WTC11 (cell line): Measurements from ENCODE around the gene PDZRN3.

Experiments
- ATF1 ChIP-seq: sonication (generic); formaldehyde crosslinking; IDR thresholded peaks from 2 replicates; pipeline ENCODE4 v1.8.1; 2023; ENCODE audit warnings: mild to moderate bottlenecking, moderate library complexity, missing genetic modification reagents
- FOXJ3 ChIP-seq: sonication (generic); formaldehyde crosslinking; IDR thresholded peaks from 2 replicates; pipeline ENCODE4 v1.9.0; 2021; ENCODE audit warnings: missing genetic modification reagents, mild to moderate bottlenecking, borderline replicate concordance
- IRF1 ChIP-seq: sonication (generic); formaldehyde crosslinking; IDR thresholded peaks from 2 replicates; pipeline ENCODE4 v1.8.0; 2023; ENCODE audit warnings: missing genetic modification reagents
- NR1H2 ChIP-seq: sonication (generic); formaldehyde crosslinking; IDR thresholded peaks from 2 replicates; pipeline ENCODE4 v1.9.0; 2021; ENCODE audit warnings: mild to moderate bottlenecking, moderate library complexity, missing genetic modification reagents
- ZNF317 ChIP-seq: sonication (generic); formaldehyde crosslinking; IDR thresholded peaks from 2 replicates; pipeline ENCODE4 v1.8.1; 2023; ENCODE audit warnings: low read depth, mild to moderate bottlenecking, moderate library complexity, missing genetic modification reagents, borderline replicate concordance
- ZNF425 ChIP-seq: fragments of 250-450 bp; sonication (Bioruptor Pico); conservative IDR thresholded peaks from 2 replicates; pipeline ENCODE4 v1.9.0; 2021; ENCODE audit warnings: mild to moderate bottlenecking
- TF ChIP-seq, protein P1 (sequence below): fragments of 200-600 bp; IDR thresholded peaks from 2 replicates; pipeline ENCODE4 v1.8.0; 2022; ENCODE audit warnings: antibody characterized with exemption
- TF ChIP-seq, protein P2 (sequence below): sonication (generic); formaldehyde crosslinking; IDR thresholded peaks from 2 replicates; pipeline ENCODE4 v1.8.1; 2023; ENCODE audit warnings: mild to moderate bottlenecking, moderate library complexity, missing genetic modification reagents
- TF ChIP-seq, protein P3 (sequence below): sonication (generic); formaldehyde crosslinking; IDR thresholded peaks from 2 replicates; pipeline ENCODE4 v1.8.1; 2023; ENCODE audit warnings: mild to moderate bottlenecking, missing genetic modification reagents
- TF ChIP-seq, protein P4 (sequence below): fragments of 250-450 bp; sonication (Bioruptor Pico); IDR thresholded peaks from 2 replicates; pipeline ENCODE4 v2.1.2; 2022; ENCODE audit warnings: mild to moderate bottlenecking, moderate library complexity
- TF ChIP-seq, protein P5 (sequence below): sonication (generic); formaldehyde crosslinking; IDR thresholded peaks from 2 replicates; pipeline ENCODE4 v1.8.1; 2022; ENCODE audit warnings: low read depth, mild to moderate bottlenecking, moderate library complexity, missing genetic modification reagents, borderline replicate concordance
- TF ChIP-seq, protein P6 (sequence below): sonication (generic); formaldehyde crosslinking; IDR thresholded peaks from 2 replicates; pipeline ENCODE4 v1.8.0; 2022; ENCODE audit warnings: mild to moderate bottlenecking, missing genetic modification reagents

GRCh38 chr3:73535137-73535536, 89.6 kb downstream of the PDZRN3 start:
- TF ChIP-seq, protein P1, sequence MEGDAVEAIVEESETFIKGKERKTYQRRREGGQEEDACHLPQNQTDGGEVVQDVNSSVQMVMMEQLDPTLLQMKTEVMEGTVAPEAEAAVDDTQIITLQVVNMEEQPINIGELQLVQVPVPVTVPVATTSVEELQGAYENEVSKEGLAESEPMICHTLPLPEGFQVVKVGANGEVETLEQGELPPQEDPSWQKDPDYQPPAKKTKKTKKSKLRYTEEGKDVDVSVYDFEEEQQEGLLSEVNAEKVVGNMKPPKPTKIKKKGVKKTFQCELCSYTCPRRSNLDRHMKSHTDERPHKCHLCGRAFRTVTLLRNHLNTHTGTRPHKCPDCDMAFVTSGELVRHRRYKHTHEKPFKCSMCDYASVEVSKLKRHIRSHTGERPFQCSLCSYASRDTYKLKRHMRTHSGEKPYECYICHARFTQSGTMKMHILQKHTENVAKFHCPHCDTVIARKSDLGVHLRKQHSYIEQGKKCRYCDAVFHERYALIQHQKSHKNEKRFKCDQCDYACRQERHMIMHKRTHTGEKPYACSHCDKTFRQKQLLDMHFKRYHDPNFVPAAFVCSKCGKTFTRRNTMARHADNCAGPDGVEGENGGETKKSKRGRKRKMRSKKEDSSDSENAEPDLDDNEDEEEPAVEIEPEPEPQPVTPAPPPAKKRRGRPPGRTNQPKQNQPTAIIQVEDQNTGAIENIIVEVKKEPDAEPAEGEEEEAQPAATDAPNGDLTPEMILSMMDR: no peak
- TF ChIP-seq NR1H2 (no peak), FOXJ3 (CRISPR knock-in tag) (no peak), IRF1 (no peak), ZNF425 (no peak), ZNF317 (CRISPR knock-in tag) (no peak), ATF1 (CRISPR knock-in tag) (no peak)
- TF ChIP-seq, protein P2, sequence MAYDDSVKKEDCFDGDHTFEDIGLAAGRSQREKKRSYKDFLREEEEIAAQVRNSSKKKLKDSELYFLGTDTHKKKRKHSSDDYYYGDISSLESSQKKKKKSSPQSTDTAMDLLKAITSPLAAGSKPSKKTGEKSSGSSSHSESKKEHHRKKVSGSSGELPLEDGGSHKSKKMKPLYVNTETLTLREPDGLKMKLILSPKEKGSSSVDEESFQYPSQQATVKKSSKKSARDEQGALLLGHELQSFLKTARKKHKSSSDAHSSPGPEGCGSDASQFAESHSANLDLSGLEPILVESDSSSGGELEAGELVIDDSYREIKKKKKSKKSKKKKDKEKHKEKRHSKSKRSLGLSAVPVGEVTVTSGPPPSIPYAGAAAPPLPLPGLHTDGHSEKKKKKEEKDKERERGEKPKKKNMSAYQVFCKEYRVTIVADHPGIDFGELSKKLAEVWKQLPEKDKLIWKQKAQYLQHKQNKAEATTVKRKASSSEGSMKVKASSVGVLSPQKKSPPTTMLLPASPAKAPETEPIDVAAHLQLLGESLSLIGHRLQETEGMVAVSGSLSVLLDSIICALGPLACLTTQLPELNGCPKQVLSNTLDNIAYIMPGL (CRISPR knock-in tag): no peak
- TF ChIP-seq, protein P3, sequence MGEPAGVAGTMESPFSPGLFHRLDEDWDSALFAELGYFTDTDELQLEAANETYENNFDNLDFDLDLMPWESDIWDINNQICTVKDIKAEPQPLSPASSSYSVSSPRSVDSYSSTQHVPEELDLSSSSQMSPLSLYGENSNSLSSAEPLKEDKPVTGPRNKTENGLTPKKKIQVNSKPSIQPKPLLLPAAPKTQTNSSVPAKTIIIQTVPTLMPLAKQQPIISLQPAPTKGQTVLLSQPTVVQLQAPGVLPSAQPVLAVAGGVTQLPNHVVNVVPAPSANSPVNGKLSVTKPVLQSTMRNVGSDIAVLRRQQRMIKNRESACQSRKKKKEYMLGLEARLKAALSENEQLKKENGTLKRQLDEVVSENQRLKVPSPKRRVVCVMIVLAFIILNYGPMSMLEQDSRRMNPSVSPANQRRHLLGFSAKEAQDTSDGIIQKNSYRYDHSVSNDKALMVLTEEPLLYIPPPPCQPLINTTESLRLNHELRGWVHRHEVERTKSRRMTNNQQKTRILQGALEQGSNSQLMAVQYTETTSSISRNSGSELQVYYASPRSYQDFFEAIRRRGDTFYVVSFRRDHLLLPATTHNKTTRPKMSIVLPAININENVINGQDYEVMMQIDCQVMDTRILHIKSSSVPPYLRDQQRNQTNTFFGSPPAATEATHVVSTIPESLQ (CRISPR knock-in tag): no peak
- TF ChIP-seq, protein P4, sequence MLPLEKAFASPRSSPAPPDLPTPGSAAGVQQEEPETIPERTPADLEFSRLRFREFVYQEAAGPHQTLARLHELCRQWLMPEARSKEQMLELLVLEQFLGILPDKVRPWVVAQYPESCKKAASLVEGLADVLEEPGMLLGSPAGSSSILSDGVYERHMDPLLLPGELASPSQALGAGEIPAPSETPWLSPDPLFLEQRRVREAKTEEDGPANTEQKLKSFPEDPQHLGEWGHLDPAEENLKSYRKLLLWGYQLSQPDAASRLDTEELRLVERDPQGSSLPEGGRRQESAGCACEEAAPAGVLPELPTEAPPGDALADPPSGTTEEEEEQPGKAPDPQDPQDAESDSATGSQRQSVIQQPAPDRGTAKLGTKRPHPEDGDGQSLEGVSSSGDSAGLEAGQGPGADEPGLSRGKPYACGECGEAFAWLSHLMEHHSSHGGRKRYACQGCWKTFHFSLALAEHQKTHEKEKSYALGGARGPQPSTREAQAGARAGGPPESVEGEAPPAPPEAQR (CRISPR knock-in tag): no peak
- TF ChIP-seq, protein P5, sequence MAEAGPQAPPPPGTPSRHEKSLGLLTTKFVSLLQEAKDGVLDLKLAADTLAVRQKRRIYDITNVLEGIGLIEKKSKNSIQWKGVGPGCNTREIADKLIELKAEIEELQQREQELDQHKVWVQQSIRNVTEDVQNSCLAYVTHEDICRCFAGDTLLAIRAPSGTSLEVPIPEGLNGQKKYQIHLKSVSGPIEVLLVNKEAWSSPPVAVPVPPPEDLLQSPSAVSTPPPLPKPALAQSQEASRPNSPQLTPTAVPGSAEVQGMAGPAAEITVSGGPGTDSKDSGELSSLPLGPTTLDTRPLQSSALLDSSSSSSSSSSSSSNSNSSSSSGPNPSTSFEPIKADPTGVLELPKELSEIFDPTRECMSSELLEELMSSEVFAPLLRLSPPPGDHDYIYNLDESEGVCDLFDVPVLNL (CRISPR knock-in tag): no peak
- TF ChIP-seq, protein P6, sequence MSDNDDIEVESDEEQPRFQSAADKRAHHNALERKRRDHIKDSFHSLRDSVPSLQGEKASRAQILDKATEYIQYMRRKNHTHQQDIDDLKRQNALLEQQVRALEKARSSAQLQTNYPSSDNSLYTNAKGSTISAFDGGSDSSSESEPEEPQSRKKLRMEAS (CRISPR knock-in tag): no peak
